ENCODE measurements around the gene STATH.

GRCh38 chr4:69999420-69999819 is 3.7 kb downstream of the STATH start:
- TF ChIP-seq CTCF (IDR thresholded peaks at IDR 0.05) (no peak), POLR2A (IDR thresholded peaks at IDR 0.05) (no peak), EP300 (IDR thresholded peaks at IDR 0.05; ENCODE audit: low read depth) (no peak)

All from transverse colon (tissue), 3 donors.